ENCODE results near the gene REPIN1.

The REPIN1 gene

GRCh38 chr7:150330211-150330885 is 38.3 kb upstream of the REPIN1 start:
- peaks cover 19% of the 10 kb centered on the region for H3K4me1 Mint-ChIP-seq (ENCODE audit: low read depth)
- H3K4me3 Mint-ChIP-seq = no peak overlapping the region
- no peak overlapping the region for H3K27ac Mint-ChIP-seq
- H3K9me3 Mint-ChIP-seq = no peaks in the 10 kb centered on the region
- H3K36me3 Mint-ChIP-seq (ENCODE audit: low read depth) = no peaks in the 10 kb centered on the region
- intact Hi-C loops (cut with micrococcal nuclease) = no loop called here
- H3K27me3 Mint-ChIP-seq = no peaks in the 10 kb centered on the region

- no peaks in the 10 kb centered on the region for H3K9me3 Mint-ChIP-seq
- H3K27me3 Mint-ChIP-seq = peaks cover under 1% of the 10 kb centered on the region
- H3K36me3 Mint-ChIP-seq (ENCODE audit: low read depth) = no peaks in the 10 kb centered on the region
- no peaks in the 10 kb centered on the region for H3K4me1 Mint-ChIP-seq (ENCODE audit: low read depth)
- intact Hi-C loops (cut with micrococcal nuclease) = no loop called here
- H3K27ac Mint-ChIP-seq = no peak overlapping the region
- H3K4me3 Mint-ChIP-seq = no peak overlapping the region
These were observed 35.6 kb upstream of the REPIN1 start for GRCh38 chr7:150332852-150333635.

GRCh38 chr7:150333659-150334058 is 35.0 kb upstream of the REPIN1 start:
- Mint-ChIP-seq H3K4me3 (no peak overlapping the region), H3K36me3 (ENCODE audit: low read depth) (no peaks in the 10 kb centered on the region), H3K27me3 (peaks cover 6% of the 10 kb centered on the region), H3K4me1 (ENCODE audit: low read depth) (no peaks in the 10 kb centered on the region), H3K9me3 (no peaks in the 10 kb centered on the region), H3K27ac (no peak overlapping the region)
- intact Hi-C loops (cut with micrococcal nuclease) = no loop called here

- no peaks in the 10 kb centered on the region for H3K36me3 Mint-ChIP-seq (ENCODE audit: low read depth)
- H3K4me3 Mint-ChIP-seq = no peak overlapping the region
- intact Hi-C loops (cut with micrococcal nuclease) = no loop called here
- H3K27ac Mint-ChIP-seq = no peak overlapping the region
- no peaks in the 10 kb centered on the region for H3K4me1 Mint-ChIP-seq (ENCODE audit: low read depth)
- H3K9me3 Mint-ChIP-seq = no peaks in the 10 kb centered on the region
- H3K27me3 Mint-ChIP-seq = peaks cover 10% of the 10 kb centered on the region
These were observed 34.5 kb upstream of the REPIN1 start for GRCh38 chr7:150334108-150334507.

GRCh38 chr7:150335108-150335773 is 33.4 kb upstream of the REPIN1 start:
- H3K4me3 Mint-ChIP-seq = no peak overlapping the region
- peaks cover 7% of the 10 kb centered on the region for H3K4me1 Mint-ChIP-seq (ENCODE audit: low read depth)
- no peaks in the 10 kb centered on the region for H3K36me3 Mint-ChIP-seq (ENCODE audit: low read depth)
- intact Hi-C loops (cut with micrococcal nuclease) = no loop called here
- peaks cover 22% of the 10 kb centered on the region for H3K27me3 Mint-ChIP-seq
- H3K9me3 Mint-ChIP-seq = no peaks in the 10 kb centered on the region
- no peak overlapping the region for H3K27ac Mint-ChIP-seq

- Mint-ChIP-seq H3K27ac (no peak overlapping the region), H3K27me3 (peaks cover 27% of the 10 kb centered on the region), H3K4me3 (no peak overlapping the region), H3K9me3 (no peaks in the 10 kb centered on the region), H3K4me1 (ENCODE audit: low read depth) (peaks cover 12% of the 10 kb centered on the region), H3K36me3 (ENCODE audit: low read depth) (no peaks in the 10 kb centered on the region)
- intact Hi-C loops (cut with micrococcal nuclease) = no loop called here
These were observed 32.9 kb upstream of the REPIN1 start for GRCh38 chr7:150335774-150336112.

GRCh38 chr7:150336746-150337145 is 31.9 kb upstream of the REPIN1 start:
- no peak overlapping the region for H3K27ac Mint-ChIP-seq
- H3K9me3 Mint-ChIP-seq = no peaks in the 10 kb centered on the region
- peaks cover 36% of the 10 kb centered on the region for H3K27me3 Mint-ChIP-seq
- H3K4me3 Mint-ChIP-seq = no peak overlapping the region
- intact Hi-C loops (cut with micrococcal nuclease) = no loop called here
- H3K4me1 Mint-ChIP-seq (ENCODE audit: low read depth) = peaks cover 18% of the 10 kb centered on the region
- no peaks in the 10 kb centered on the region for H3K36me3 Mint-ChIP-seq (ENCODE audit: low read depth)

GRCh38 chr7:150337179-150337578 is 31.4 kb upstream of the REPIN1 start:
- H3K27ac Mint-ChIP-seq = no peak overlapping the region
- H3K36me3 Mint-ChIP-seq (ENCODE audit: low read depth) = no peaks in the 10 kb centered on the region
- intact Hi-C loops (cut with micrococcal nuclease) = no loop called here
- H3K27me3 Mint-ChIP-seq = peaks cover 40% of the 10 kb centered on the region
- no peaks in the 10 kb centered on the region for H3K9me3 Mint-ChIP-seq
- H3K4me1 Mint-ChIP-seq (ENCODE audit: low read depth) = peaks cover 18% of the 10 kb centered on the region
- H3K4me3 Mint-ChIP-seq = no peak overlapping the region

GRCh38 chr7:150337659-150338081 is 31.0 kb upstream of the REPIN1 start:
- no peak overlapping the region for H3K27ac Mint-ChIP-seq
- no peaks in the 10 kb centered on the region for H3K9me3 Mint-ChIP-seq
- no peak overlapping the region for H3K4me3 Mint-ChIP-seq
- H3K36me3 Mint-ChIP-seq (ENCODE audit: low read depth) = no peaks in the 10 kb centered on the region
- peaks cover 45% of the 10 kb centered on the region for H3K27me3 Mint-ChIP-seq
- intact Hi-C loops (cut with micrococcal nuclease) = no loop called here
- peaks cover 18% of the 10 kb centered on the region for H3K4me1 Mint-ChIP-seq (ENCODE audit: low read depth)

GRCh38 chr7:150338166-150338829 is 30.3 kb upstream of the REPIN1 start:
- Mint-ChIP-seq H3K4me3 (no peak overlapping the region), H3K9me3 (no peaks in the 10 kb centered on the region), H3K27ac (no peak overlapping the region), H3K4me1 (ENCODE audit: low read depth) (peaks cover 18% of the 10 kb centered on the region), H3K27me3 (peaks cover 52% of the 10 kb centered on the region), H3K36me3 (ENCODE audit: low read depth) (no peaks in the 10 kb centered on the region)
- intact Hi-C loops (cut with micrococcal nuclease) = no loop called here

- Mint-ChIP-seq H3K4me3 (no peak overlapping the region), H3K27ac (no peak overlapping the region), H3K27me3 (peaks cover 58% of the 10 kb centered on the region), H3K36me3 (ENCODE audit: low read depth) (no peaks in the 10 kb centered on the region), H3K9me3 (no peaks in the 10 kb centered on the region), H3K4me1 (ENCODE audit: low read depth) (peaks cover 18% of the 10 kb centered on the region)
- intact Hi-C loops (cut with micrococcal nuclease) = no loop called here
These were observed 29.2 kb upstream of the REPIN1 start for GRCh38 chr7:150339409-150339809.

GRCh38 chr7:150340024-150340749 is 28.4 kb upstream of the REPIN1 start:
- H3K4me3 Mint-ChIP-seq = no peak overlapping the region
- no peaks in the 10 kb centered on the region for H3K36me3 Mint-ChIP-seq (ENCODE audit: low read depth)
- H3K9me3 Mint-ChIP-seq = no peaks in the 10 kb centered on the region
- no peak overlapping the region for H3K27ac Mint-ChIP-seq
- peaks cover 18% of the 10 kb centered on the region for H3K4me1 Mint-ChIP-seq (ENCODE audit: low read depth)
- peaks cover 60% of the 10 kb centered on the region for H3K27me3 Mint-ChIP-seq
- intact Hi-C loops (cut with micrococcal nuclease) = no loop called here

GRCh38 chr7:150340875-150341262 is 27.8 kb upstream of the REPIN1 start:
- Mint-ChIP-seq H3K27ac (no peak overlapping the region), H3K9me3 (no peaks in the 10 kb centered on the region), H3K4me1 (ENCODE audit: low read depth) (peaks cover 18% of the 10 kb centered on the region), H3K27me3 (peaks cover 60% of the 10 kb centered on the region), H3K4me3 (no peak overlapping the region), H3K36me3 (ENCODE audit: low read depth) (no peaks in the 10 kb centered on the region)
- intact Hi-C loops (cut with micrococcal nuclease) = no loop called here
